HFF-Myc (cell line): ENCODE data around the gene TOR4A.

Experiments used
- DNase-seq: peaks from one replicate; pipeline ENCODE4 v3.0.0-alpha.2; 2011; ENCODE audit warnings: low read depth; ENCODE audit errors: extremely low read depth
- H3K4me3 ChIP-seq: replicated peaks from 2 replicates; pipeline ENCODE4 v1.5.1; 2011; ENCODE audit warnings: low read depth, mild to moderate bottlenecking, control low read depth, low read length
- CTCF ChIP-seq: IDR thresholded peaks from 2 replicates; pipeline ENCODE4 v1.5.1; 2012; ENCODE audit warnings: mild to moderate bottlenecking, low read depth, low read length, control low read depth; ENCODE audit errors: missing control alignments

Gene TOR4A

DNA sequence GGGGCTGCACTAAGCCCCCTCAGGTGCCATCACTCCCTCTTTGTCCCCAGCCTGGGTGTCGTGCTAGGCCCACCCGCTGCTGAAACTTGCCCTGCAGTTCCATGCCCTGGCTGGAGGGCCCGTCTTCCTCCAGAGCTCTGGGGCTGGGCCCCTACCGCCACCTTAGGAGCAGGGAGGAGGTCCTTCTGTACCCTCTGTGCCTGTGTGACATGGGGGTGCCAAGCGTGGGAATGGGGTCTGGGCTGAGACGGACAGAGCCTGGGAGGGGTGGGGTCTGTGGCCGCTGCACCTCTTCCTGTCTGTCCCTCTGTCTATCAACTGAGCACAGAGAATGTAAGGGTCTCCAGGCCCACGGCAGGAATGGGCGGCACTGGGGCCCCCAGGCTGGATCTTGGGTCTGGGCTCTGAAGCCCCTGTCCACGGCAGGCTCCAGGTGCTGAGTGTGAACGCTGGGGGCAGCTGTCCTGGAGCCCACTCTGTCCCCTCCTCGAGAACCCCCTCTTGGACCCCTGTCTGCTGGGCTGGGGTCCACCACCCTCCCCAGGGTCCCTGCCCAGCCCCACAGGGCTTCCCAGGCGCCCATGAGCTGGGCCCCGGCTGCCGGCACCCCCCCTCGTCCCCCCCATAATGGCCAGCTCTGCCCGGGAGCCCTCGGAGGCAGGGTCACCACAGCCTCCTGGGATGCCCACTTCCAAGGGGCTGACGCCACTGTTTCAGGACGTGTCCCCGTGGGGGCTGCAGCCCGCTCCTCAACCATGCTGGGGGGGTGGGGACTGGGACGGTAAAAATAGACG, 40.4 kb downstream of the TOR4A start:
- no peak for TF ChIP-seq CTCF
- no peak overlapping the region for H3K4me3 ChIP-seq
- no peak for DNase-seq

- TF ChIP-seq CTCF, result no peak
- no peak overlapping the region for H3K4me3 ChIP-seq
- no peak for DNase-seq
Observed at GRCh38 chr9:137318602-137319001, 41.1 kb downstream of the TOR4A start.

GRCh38 chr9:137319011-137319738, 41.6 kb downstream of the TOR4A start:
- no peak overlapping the region for H3K4me3 ChIP-seq
- no peak for DNase-seq
- TF ChIP-seq CTCF, result peak; percentile 27

DNA sequence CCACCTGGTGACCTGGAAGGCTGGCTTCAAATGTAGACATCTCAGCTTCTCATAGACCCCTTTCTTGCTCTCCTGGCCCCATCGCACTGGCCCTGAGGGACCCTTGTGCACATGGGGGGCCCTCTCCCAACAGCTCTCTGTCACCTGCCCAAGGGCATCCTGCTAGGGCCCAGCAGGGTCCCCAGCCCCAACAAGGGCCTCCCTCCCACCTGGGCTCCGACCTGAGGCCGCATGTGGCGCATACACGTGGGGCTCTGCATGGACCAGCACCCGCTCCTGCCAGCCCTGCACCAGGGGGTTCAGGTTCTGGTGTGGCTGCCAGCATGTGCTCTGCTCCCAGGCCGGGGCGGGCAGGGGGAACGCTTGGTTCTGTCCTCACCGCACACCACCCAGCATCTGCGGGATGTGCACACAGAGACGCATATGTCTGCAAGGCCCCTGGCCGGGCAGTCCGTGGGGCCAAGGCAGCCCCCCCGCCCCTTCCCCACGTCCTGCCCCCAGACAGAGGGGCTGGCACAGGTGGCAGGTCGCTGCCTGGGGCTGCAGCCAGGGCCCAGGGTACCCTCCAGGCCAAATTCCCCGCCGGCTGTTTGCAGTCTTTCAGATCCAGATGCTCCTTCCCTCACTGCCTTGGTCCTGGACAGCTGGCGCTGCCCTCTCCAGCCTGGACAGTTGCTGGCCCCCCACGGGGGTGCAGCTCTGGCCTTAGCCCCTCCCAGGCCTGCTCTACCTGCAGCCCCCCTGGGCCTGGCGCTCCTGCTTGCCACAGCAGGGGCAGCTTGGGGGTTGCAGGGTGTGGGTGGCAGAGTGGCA, 42.4 kb downstream of the TOR4A start:
- no peak overlapping the region for H3K4me3 ChIP-seq
- no peak for TF ChIP-seq CTCF
- DNase-seq, result no peak

GRCh38 chr9:137320555-137321384, 43.2 kb downstream of the TOR4A start:
- no peak for TF ChIP-seq CTCF
- no peak for DNase-seq
- H3K4me3 ChIP-seq, result no peak overlapping the region
